ENCODE measurements around the gene ANO6.
"Not testable (repeated sequence)": the region's sequence is repeated elsewhere in the genome, so short reads cannot be mapped to it uniquely, and the experiment has no call there.

The ANO6 gene

DNA sequence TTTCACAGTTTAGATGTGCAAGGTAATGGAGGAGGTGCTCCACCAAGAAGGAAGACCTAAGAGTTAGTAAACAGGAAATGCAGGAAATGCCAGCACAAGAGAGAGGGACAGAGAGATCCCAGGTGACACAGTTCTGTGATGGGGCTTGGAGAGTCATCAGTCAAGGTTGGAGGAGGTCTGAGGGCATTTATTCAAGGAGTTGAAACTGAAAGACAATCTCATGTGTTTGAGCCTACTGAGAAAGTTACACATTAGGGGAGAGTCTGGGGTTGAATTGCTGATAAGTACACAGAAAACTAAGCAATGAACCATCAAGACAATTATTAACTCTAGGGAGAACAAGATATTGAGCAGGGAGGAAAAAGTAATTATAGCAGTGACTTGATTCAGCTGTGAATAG, 138.5 kb downstream of the ANO6 start:
- DNase-seq = no peak

- no peak for DNase-seq
Observed at GRCh38 chr12:45355730-45356129, 139.8 kb downstream of the ANO6 start.

DNA sequence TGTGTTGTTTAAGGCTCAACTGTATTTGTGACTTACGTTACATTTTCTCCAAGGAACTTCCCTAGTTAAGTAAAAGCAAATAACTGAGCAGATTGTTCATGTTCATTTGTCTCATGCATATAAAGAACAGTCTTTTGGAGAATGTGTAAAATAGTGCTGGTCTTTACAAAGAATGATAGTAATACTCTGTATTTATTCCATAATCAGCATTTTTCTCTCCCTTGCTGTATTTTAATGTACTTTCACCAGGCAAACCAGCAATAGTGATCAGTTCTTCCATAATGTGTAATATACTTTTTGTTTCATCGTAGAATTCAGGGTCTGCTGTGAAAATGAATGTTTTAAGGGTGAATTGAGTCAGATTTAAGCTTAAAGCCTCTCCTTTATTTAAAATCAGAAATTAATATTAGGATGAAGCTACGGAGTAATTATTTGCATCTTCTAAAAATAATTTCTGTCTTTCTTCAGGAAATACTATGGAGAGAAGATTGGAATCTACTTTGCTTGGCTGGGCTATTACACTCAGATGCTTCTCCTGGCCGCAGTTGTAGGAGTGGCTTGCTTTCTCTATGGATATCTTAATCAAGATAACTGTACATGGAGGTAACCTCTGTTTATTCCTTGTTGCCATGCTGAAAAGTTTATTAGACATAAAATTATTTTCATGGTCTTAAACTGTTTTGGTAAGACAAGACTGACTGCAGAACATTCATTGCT, 141.1 kb downstream of the ANO6 start:
- DNase-seq = no peak

GRCh38 chr12:45357539-45358417, 141.9 kb downstream of the ANO6 start:
- no peak for DNase-seq

GRCh38 chr12:45362291-45362690, 146.4 kb downstream of the ANO6 start:
- DNase-seq = no peak

GRCh38 chr12:45363903-45364302, 148.0 kb downstream of the ANO6 start:
- DNase-seq = no peak

GRCh38 chr12:45368841-45369489, 153.1 kb downstream of the ANO6 start:
- DNase-seq = no peak

GRCh38 chr12:45377815-45378214, 161.9 kb downstream of the ANO6 start:
- DNase-seq = no peak

DNA sequence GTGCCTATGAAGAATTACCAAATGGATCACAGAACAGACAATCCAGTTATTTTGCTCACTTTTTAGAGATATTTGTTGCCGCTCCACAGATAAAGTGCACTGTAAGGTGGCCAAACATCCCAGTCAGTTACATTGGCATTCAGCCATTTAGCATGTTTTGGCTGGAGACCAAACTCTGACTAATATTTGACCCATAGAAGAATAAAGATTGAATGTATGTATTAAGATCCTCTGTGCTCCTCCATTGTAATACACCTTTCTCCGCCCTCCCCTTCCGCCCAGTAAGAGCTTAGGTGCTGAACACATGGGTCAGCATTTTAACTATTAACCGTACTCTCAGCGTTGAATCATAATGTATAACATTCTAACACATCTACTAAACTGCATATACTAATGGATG, 163.4 kb downstream of the ANO6 start:
- DNase-seq = no peak

DNA sequence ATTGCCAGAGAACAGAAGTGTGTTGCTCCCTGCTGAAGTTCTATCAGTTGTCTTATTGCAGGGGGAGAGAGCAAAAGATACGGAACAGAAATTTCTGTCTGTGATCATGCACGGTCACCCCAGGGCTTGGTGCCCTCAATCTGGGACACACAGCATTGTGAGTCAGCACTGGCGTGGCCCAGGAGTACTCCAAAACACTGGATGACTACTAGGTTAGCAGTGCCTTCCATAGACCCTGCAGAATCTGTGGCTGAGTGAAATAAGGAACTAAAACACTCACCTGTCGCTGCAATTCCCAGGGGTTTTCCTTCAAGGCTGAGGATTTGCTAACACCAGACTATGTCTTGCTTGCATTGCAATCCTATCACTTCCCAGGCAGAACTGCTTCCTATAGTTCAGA, 165.5 kb downstream of the ANO6 start:
- DNase-seq = no peak

GRCh38 chr12:45388545-45388944, 172.7 kb downstream of the ANO6 start:
- no peak for DNase-seq

DNA sequence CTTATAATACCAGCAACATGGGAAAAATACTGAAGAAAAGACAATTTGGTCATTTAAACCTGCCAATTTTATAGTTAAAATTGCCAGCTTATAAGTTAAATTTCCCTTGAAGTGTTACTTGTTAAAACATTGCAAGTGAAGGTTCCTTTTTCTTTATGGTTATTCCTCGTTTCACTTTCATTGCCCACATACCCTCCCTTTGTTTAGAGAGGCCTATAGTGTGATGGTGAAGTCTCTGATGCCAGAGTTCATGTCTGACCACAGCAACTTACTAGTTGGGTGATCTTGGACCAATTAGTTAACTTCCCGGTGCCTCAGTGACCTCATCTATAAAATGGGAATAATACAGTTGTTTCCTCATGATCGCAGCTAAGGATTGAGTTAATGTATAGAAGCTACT, 173.5 kb downstream of the ANO6 start:
- no peak for DNase-seq

DNA sequence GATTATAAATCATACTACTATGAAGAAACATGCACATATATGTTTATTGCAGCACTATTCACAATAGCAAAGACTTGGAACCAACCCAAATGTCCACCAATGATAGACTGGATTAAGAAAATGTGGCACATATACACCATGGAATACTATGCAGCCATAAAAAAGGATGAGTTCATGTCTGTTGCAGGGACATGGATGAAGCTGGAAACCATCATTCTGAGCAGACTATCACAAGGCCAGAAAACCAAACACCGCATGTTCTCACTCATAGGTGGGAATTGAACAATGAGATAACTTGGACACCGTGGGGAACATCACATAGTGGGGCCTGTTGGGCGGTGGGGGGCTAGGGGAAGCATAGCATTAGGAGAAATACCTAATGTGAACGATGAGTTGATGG, 181.6 kb downstream of the ANO6 start:
- DNase-seq = not testable (repeated sequence)

DNA sequence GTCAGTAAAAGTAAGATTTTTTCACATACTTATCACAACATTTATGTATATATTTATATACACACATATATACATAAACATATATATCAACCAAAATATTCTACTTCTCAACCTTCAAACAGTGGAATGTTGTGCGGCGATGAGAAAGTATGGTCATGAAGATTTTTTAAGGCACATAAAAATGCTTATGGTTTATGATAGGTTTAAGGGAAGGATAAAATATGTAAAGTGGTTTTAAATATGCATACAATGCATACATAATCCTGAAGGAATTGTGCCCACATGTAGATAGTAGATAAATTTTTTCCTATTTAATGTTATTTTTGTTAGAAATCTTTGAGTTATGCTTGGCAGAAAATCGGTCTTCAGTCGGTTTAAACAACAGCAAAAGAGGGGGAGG, 182.7 kb downstream of the ANO6 start:
- no peak for DNase-seq

GRCh38 chr12:45400991-45401390, 185.1 kb downstream of the ANO6 start:
- DNase-seq = no peak

DNA sequence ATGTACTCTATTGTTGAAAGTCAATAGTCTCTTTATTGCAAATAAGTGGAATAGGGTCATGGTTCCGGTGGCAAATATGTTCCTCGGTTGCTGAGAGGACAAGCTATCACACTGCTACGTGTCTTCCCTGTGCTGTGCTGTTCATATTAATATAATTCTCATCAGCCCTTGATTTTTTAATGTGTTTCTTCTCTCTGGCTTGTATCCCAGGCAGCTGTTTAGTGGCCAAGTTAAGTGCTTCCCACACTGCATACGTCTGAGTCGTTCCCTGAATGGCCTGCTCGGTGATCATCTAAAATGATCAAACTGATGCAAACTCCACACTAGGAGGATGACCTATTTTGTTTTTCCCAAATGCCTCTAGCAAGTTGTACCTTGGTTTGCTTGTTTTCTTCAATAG, 186.4 kb downstream of the ANO6 start:
- DNase-seq = no peak

GRCh38 chr12:45406988-45407850, 191.3 kb downstream of the ANO6 start:
- no peak for DNase-seq

DNA sequence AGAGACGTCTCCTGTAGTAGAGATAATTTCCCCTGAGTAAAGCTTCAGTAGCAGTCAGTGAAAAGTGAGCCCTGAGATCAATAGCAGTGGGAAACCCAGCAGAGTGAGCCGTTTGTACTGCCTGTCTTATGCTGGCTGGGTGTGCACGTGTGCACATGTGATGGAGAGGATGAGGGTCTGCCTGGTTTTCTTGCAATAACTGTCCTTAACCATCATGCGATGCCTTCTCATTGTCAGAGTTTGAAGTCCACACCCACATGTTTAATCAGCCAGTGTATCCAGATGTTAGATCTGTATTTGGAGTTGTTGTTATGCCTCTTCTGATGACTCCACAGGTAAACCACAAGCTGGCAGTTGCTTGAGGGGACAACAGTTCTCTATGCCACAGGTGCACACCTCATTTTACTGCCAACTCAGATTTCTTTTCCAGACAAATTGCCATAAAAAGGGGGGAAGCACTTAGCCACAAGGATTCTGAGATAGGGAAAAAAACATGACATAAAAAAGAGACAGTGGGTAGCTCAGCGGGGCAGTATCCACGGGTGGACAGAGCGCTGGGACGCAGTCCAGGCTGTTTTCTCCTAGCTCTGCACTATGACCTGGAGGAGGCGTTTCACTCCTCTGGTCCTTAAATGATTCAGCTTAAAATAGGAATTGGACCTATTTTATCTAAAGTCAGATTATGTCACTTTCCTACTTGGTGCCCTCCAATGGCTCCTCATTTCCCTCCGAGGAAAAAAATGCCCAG, 192.3 kb downstream of the ANO6 start:
- no peak for DNase-seq

DNA sequence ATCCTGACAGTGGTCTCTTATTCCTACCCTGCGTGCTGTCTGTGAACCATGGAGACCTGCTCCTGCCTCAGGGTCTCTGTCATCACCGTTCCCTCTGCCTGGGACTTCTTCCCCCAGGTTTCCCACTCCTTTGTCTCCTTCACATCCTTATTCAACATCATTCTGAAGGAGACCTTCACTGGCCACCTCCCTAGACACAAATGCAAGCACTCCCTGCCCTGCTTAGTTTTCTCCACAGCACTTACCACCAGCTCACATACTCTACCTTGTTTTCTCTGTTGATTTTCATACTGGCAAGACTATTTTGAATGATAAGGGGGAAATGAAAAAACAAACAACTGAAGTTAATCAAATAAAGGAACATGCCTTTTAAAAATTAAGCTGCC, 192.8 kb downstream of the ANO6 start:
- no peak for DNase-seq

DNA sequence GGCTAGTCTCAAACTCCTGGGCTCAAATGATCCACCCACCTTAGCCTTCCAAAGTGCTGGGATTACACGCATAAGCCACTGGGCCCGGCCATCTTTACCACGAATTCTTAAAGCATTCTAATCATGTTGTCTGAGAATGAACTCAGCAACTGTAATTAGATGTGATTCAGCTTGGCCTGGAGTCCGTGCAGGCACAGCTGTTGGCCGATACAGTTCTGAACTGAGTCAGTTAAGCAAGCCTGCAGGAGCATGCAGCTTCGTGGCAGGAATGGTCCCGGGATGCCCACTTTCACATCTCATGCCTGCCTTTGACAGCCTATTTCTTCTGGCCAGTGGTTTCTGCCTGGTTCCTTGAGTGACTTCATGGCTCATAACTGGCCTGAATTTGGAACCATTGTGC, 194.1 kb downstream of the ANO6 start:
- DNase-seq = no peak

DNA sequence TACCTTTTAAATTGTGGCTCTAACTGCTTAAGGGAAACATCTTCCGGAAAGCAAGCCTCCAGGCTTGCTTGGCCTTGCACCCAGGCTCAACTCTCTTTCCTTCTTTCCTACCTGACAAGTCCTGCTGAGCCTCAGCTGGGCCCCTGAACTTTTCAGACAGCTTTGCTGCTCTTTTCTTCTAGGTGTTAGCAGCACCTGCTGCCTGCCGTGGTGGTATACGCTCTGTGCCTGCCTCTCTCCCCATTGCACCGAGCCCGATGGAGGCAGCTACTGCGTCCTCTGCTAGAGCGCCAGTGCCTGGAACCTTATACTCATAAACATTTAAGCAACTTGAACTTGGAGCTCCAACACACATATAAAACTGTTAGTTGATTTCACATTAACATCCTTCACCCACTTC, 195.7 kb downstream of the ANO6 start:
- DNase-seq = no peak

GRCh38 chr12:45415393-45415817, 199.5 kb downstream of the ANO6 start:
- no peak for DNase-seq

All from activated CD8-positive, alpha-beta memory T cell treated with anti-CD3 and anti-CD28 coated beads for 24 hours (primary cell).